NCI-H510A (cell line): ENCODE data around the gene RAB39A.
"Not testable (repeated sequence)": the region's sequence is repeated elsewhere in the genome, so short reads cannot be mapped to it uniquely, and the experiment has no call there.

Experiments used
- DNase-seq: peaks from one replicate; lab custom pipeline; 2025; lab: John Stamatoyannopoulos, UW

Gene RAB39A

GRCh38 chr11:107928046-107928766 lies at the start of gene RAB39A:
Gene RAB39A (plus strand): TSS chr11:107928448. CDS start chr11:107928569, 121 bp downstream.
- DNase-seq: peak; percentile 93

GRCh38 chr11:107881471-107881870 lies 46.8 kb upstream of the RAB39A start:
- not testable (repeated sequence) for DNase-seq

GRCh38 chr11:107882095-107882820 lies 46.0 kb upstream of the RAB39A start:
- no peak for DNase-seq

- DNase-seq: no peak
Measured at GRCh38 chr11:107898270-107898669, 30.0 kb upstream of the RAB39A start.

- DNase-seq: peak; percentile 33
Measured at GRCh38 chr11:107908211-107908610, 20.0 kb upstream of the RAB39A start.

- DNase-seq: not testable (repeated sequence)
Measured at GRCh38 chr11:107912415-107912814, 15.8 kb upstream of the RAB39A start.

GRCh38 chr11:107915229-107915628 lies 13.0 kb upstream of the RAB39A start:
- DNase-seq: no peak

- DNase-seq: peak; percentile 9
Measured at GRCh38 chr11:107916671-107917241, 11.5 kb upstream of the RAB39A start.

- DNase-seq: no peak
Measured at GRCh38 chr11:107921997-107922396, 6.3 kb upstream of the RAB39A start.

- not testable (repeated sequence) for DNase-seq
Measured at GRCh38 chr11:107923519-107923918, 4.7 kb upstream of the RAB39A start.

GRCh38 chr11:107924306-107924705 lies 3.9 kb upstream of the RAB39A start:
- DNase-seq: no peak

- DNase-seq: no peak
Measured at GRCh38 chr11:107927559-107927958, 689 bp upstream of the RAB39A start.

GRCh38 chr11:107928767-107929507 lies 689 bp downstream of the RAB39A start:
- DNase-seq: peak; percentile 48

GRCh38 chr11:107929611-107930200 lies 1.5 kb downstream of the RAB39A start:
- no peak for DNase-seq

- no peak for DNase-seq
Measured at GRCh38 chr11:107931206-107931605, 3.0 kb downstream of the RAB39A start.

- no peak for DNase-seq
Measured at GRCh38 chr11:107947904-107948303, 19.7 kb downstream of the RAB39A start.

- DNase-seq: not testable (repeated sequence)
Measured at GRCh38 chr11:107948328-107948727, 20.1 kb downstream of the RAB39A start.

GRCh38 chr11:107951155-107951554 lies 22.9 kb downstream of the RAB39A start:
- no peak for DNase-seq

- no peak for DNase-seq
Measured at GRCh38 chr11:107953446-107953845, 25.2 kb downstream of the RAB39A start.

GRCh38 chr11:107956543-107956942 lies 28.3 kb downstream of the RAB39A start:
- DNase-seq: no peak

GRCh38 chr11:107957109-107957588 lies 28.9 kb downstream of the RAB39A start:
- DNase-seq: no peak

GRCh38 chr11:107961480-107961879 lies 33.2 kb downstream of the RAB39A start:
- no peak for DNase-seq
